Measurements from ENCODE around the gene INO80B. TPM values are rescaled to one million over a fixed set of nuclear protein-coding genes. Genes with fewer than 3 reads are reported as not detected.
A peak's percentile ranks its signal among the peaks of the same experiment; 100 is the strongest.
"Not testable (repeated sequence)": the region's sequence is repeated elsewhere in the genome, so short reads cannot be mapped to it uniquely, and the experiment has no call there.

The INO80B gene
- total RNA-seq, 4 donors from 2014 or later, result 5.4 to 41.9 (median 20.3) TPM

DNA sequence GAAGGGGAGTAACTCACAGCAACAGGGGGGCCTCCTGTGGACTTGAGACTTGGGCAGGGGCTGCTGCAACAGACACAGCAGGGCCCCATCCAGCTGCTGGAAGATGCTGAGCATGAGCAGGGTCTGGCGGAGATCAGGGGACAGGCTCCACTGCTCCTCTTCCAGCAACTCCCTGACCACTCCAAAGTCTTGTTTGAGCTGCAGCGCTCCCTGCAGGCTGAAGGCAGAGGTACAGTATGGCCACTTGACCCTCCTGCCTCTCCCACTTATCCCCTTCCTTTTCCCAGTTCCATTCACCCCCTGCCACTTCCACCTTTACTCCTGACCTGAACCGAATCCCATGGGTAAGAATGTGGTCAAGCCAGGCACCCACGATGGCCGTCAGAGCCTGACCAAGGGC is 20.0 kb downstream of the INO80B start:
- WGBS, 2 donors, result 92 to 98% methylated on average over 2 to 3 of the region's 5 CpGs
- H3K9me3 ChIP-seq, result no peaks in the 10 kb centered on the region
- no peak for TF ChIP-seq POLR2A (IDR thresholded peaks at IDR 0.05)
- TF ChIP-seq, protein P1, sequence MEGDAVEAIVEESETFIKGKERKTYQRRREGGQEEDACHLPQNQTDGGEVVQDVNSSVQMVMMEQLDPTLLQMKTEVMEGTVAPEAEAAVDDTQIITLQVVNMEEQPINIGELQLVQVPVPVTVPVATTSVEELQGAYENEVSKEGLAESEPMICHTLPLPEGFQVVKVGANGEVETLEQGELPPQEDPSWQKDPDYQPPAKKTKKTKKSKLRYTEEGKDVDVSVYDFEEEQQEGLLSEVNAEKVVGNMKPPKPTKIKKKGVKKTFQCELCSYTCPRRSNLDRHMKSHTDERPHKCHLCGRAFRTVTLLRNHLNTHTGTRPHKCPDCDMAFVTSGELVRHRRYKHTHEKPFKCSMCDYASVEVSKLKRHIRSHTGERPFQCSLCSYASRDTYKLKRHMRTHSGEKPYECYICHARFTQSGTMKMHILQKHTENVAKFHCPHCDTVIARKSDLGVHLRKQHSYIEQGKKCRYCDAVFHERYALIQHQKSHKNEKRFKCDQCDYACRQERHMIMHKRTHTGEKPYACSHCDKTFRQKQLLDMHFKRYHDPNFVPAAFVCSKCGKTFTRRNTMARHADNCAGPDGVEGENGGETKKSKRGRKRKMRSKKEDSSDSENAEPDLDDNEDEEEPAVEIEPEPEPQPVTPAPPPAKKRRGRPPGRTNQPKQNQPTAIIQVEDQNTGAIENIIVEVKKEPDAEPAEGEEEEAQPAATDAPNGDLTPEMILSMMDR (IDR thresholded peaks at IDR 0.05), result peak in 2 of 6 experiments; percentile 5 to 13
- no peaks in the 10 kb centered on the region for H3K27me3 ChIP-seq
- peaks cover 10 to 54% (median 11%) of the 10 kb centered on the region in 3 donors for H3K36me3 ChIP-seq
- peaks cover 6 to 36% (median 19%) of the 10 kb centered on the region in 3 donors for H3K4me1 ChIP-seq
- H3K4me3 ChIP-seq, result no peak overlapping the region
- no peak for DNase-seq
- H3K27ac ChIP-seq, result no peak overlapping the region
- intact Hi-C loops (cut with DNase I), result no loop called here

DNA sequence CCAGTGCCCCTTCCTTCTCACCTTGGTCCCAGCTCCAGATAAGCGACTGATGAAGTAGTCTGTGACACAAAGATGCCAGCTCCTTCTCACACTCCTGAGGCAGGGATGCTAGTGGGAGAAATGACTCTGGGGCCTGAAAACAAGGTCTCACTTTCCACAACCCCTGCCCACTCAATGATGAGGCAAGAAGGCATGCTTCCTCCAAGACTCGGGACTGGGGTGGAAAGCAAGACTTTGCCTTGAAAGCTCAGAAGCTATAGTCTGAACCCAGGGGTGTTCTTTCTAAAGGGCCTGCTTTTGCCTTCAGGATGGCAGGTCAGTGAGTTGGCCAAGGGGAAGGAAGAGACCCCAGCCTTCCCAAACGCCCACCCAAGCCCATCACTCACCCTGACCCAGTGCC is 26.5 kb downstream of the INO80B start:
- peaks cover 0 to 58% (median 3%) of the 10 kb centered on the region in 3 donors for H3K36me3 ChIP-seq
- peak overlapping the region; percentile 68 to 96 (median 84) for H3K4me3 ChIP-seq
- no peak for DNase-seq
- no peak for TF ChIP-seq POLR2A (IDR thresholded peaks at IDR 0.05)
- TF ChIP-seq, protein P1 (IDR thresholded peaks at IDR 0.05), result no peak
- intact Hi-C loops (cut with DNase I), result loop anchor here (5.0 to 10.0 kb wide), 2 partner anchors 46 to 103 kb away; partner anchors contain the start of genes AUP1, DQX1 and HTRA2
- peak overlapping the region in 3 of 4 donors; percentile 88 to 97 (median 93) for H3K27ac ChIP-seq
- WGBS, 2 donors, result 83% methylated on average over 1 of the region's 3 CpGs; no CpG with 5 or more reads in 1 of the 2 donors
- no peaks in the 10 kb centered on the region for H3K9me3 ChIP-seq
- no peaks in the 10 kb centered on the region for H3K27me3 ChIP-seq
- peaks cover 21 to 48% (median 24%) of the 10 kb centered on the region in 3 donors for H3K4me1 ChIP-seq

DNA sequence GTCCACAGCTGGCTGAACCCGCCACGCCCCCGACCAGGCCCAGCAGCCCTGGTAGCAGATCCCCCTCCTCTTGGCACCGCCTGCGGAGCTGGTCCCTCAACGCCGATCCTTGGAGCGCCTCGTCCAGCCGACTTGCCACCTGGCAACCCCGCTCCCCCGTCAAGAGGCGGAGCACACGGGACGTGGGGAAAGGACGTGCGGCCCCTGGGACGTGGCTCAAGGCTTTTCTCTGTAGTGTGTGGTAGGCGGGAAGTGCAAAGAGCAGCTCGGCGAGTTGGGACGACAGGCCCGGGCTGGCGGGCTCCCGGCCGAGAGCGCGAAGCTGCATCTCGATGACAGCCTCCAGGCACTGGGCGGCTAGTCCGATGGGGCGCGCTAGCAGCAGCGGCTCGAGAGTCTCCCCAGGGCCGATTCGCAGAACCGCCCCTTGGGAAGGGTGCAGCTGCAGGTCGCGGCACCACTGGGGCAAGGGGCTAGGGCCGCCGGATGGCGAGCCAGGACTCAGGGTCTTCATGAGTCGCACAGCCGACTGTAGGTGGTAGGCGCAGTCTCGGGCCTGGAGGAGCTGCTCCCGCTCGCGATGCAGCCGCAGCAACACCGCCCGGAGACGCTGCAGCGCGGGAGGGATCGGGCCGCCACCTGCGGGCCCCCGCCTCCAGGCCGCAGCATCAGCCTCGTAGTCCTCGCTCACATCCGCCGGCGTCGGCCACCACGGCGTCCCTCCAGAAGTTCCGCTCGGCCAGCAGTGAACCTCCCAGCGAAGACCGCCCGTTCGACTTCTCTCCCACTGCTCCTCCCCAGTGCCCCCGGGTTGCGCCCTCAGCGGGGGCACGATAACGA is 27.3 kb downstream of the INO80B start:
- Histone ChIP-seq H3K4me1 (peaks cover 21 to 48% (median 24%) of the 10 kb centered on the region in 3 donors), H3K27me3 (no peaks in the 10 kb centered on the region), H3K36me3 (peaks cover 0 to 62% (median 3%) of the 10 kb centered on the region in 3 donors), H3K4me3 (peak overlapping the region; percentile 68 to 96 (median 84)), H3K27ac (peak overlapping the region; percentile 88 to 97 (median 90)), H3K9me3 (no peaks in the 10 kb centered on the region)
- no peak for DNase-seq
- TF ChIP-seq, protein P1 (IDR thresholded peaks at IDR 0.05), result no peak
- no peak for TF ChIP-seq POLR2A (IDR thresholded peaks at IDR 0.05)
- intact Hi-C loops (cut with DNase I), result loop anchor here (5.0 to 10.0 kb wide), 2 partner anchors 45 to 103 kb away; partner anchors contain the start of genes AUP1, DQX1 and HTRA2
- WGBS, 2 donors, result 4% methylated on average over 31 of the region's 80 CpGs; no CpG with 5 or more reads in 1 of the 2 donors

DNA sequence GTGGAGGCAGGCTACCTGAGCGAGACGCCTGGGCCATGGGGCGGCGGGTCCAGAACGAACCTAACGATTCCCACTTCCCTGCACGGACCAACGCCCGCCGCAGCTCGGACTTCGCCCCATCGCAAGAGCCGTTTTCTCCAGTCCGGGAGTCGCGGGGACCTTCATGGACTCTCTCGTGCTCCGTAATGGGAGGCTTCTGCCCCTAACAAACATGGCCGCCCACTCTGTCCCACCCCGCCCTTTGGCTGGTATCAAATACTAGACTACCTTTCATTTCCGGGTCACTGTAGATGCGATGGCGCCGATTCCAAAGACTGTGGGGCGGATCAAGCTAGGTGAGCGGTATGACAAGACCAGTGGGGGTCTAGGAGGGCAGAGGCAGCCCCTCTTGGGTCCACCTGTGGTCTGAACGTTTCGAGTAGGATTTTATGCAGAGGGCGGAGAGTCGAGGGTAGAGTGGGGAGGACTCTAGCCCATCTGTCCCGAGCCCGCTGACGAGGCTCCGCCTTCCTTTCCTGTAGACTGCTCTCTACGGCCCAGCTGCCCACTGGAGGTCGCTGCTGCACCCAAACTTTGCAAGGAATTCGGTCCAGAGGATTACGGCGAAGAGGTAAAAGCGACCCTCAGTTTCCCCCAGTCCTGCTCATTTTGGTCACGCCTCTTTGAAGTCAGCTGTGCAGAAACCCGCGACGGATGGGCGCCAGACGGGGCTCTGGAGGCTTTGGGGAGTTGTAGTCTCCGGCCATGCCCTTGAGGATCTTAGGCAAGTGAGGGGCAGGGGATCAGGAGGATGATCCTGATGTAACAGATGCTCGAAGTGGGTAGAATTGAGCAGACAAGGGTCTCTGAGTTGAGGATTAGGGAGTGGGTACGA is 28.2 kb downstream of the INO80B start, which contains the start of the genes CCDC142 and TTC31:
TSS of gene CCDC142 (minus strand) at position 198 of the 874 bp plus-strand sequence. CDS start at position 37, 161 bp downstream.
TSS of gene TTC31 (plus strand) at position 281 of the 874 bp plus-strand sequence. CDS start at position 296, 15 bp downstream.
- WGBS, 2 donors, result 0% methylated on average over 7 to 20 of the region's 50 CpGs

DNA sequence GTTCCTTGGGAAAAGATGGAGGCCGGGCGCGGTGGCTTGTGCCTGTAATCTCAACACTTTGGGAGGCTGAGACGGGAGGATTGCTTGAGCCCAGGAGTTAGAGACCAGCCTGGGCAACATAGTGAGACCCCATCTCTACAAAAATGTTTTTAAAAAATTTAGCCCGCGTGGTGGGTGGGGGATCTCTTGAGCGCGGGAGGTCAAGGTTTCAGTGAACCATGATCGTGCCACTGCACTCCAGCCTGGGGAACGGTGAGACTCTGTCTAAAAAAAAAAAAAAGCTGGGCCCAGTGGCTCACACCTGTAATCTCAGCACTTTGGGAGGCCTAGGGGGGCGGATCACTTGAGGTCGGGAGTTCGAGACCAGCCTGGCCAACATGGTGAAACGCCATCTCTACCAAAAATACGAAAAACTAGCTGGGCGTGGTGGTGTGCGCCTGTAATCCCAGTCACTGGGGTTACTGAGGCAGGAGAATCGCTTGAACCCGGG is 28.8 kb downstream of the INO80B start:
- Histone ChIP-seq H3K4me1 (peaks cover 21 to 48% (median 24%) of the 10 kb centered on the region in 3 donors), H3K27ac (peak overlapping the region in 2 of 4 donors; percentile 88 to 93), H3K36me3 (peaks cover 0 to 62% (median 0%) of the 10 kb centered on the region in 3 donors), H3K4me3 (peak overlapping the region; percentile 68 to 96 (median 84))
- intact Hi-C loops (cut with DNase I), result loop anchor here (5.0 to 10.0 kb wide), 2 partner anchors 44 to 101 kb away; partner anchors contain the start of genes AUP1, DQX1 and HTRA2
- H3K27me3 ChIP-seq, H3K9me3 ChIP-seq, DNase-seq: not testable (repeated sequence)
- WGBS, 2 donors, result 81 to 86% methylated on average over 19 of the region's 19 CpGs

More for the DNA sequence above, 28.2 kb downstream of the INO80B start, which contains the start of the genes CCDC142 and TTC31:
- H3K27me3 ChIP-seq, result no peaks in the 10 kb centered on the region
- TF ChIP-seq POLR2A (IDR thresholded peaks at IDR 0.05), result peak in 1 of 4 donors; percentile 45
- TF ChIP-seq, protein P1 (IDR thresholded peaks at IDR 0.05), result peak; percentile 83 to 92 (median 87)
- H3K9me3 ChIP-seq, result no peaks in the 10 kb centered on the region
- peak within 1 kb of the TSS; percentile 68 to 96 (median 84) for H3K4me3 ChIP-seq
- peak within 1 kb of the TSS; percentile 88 to 97 (median 90) for H3K27ac ChIP-seq
- peaks cover 0 to 63% (median 3%) of the 10 kb centered on the region in 3 donors for H3K36me3 ChIP-seq
- DNase-seq, result peak; percentile 86
- H3K4me1 ChIP-seq, result peaks cover 21 to 48% (median 24%) of the 10 kb centered on the region in 3 donors
- intact Hi-C loops (cut with DNase I), result loop anchor here (5.0 to 10.0 kb wide), 2 partner anchors 44 to 102 kb away; partner anchors contain the start of genes AUP1, DQX1 and HTRA2
